Measurements from ENCODE around the gene PALD1. TPM values are rescaled to one million over a fixed set of nuclear protein-coding genes. Genes with fewer than 3 reads are reported as not detected.
A peak's percentile ranks its signal among the peaks of the same experiment; 100 is the strongest.

Gene PALD1
- total RNA-seq, 1 donor from 2014 or later: 4.1 TPM

GRCh38 chr10:70537398-70538194 is 59.0 kb downstream of the PALD1 start:
- Mint-ChIP-seq H3K4me3 (ENCODE audit: unreplicated experiment) (no peak overlapping the region), H3K27me3 (ENCODE audit: low read depth) (peaks cover 3% of the 10 kb centered on the region), H3K36me3 (ENCODE audit: low read depth) (no peaks in the 10 kb centered on the region), H3K4me1 (ENCODE audit: low read depth) (peaks cover 10% of the 10 kb centered on the region), H3K27ac (ENCODE audit: unreplicated experiment) (no peak overlapping the region), H3K9me3 (ENCODE audit: low read depth) (no peaks in the 10 kb centered on the region)
- TF ChIP-seq CTCF (IDR thresholded peaks at IDR 0.05): peak; percentile 73
- DNase-seq (ENCODE audit: low spot score): no peak

- no peaks in the 10 kb centered on the region for H3K9me3 Mint-ChIP-seq (ENCODE audit: low read depth)
- TF ChIP-seq CTCF (IDR thresholded peaks at IDR 0.05): no peak
- H3K27me3 Mint-ChIP-seq (ENCODE audit: low read depth): peaks cover 3% of the 10 kb centered on the region
- no peak overlapping the region for H3K4me3 Mint-ChIP-seq (ENCODE audit: unreplicated experiment)
- peaks cover 10% of the 10 kb centered on the region for H3K4me1 Mint-ChIP-seq (ENCODE audit: low read depth)
- H3K36me3 Mint-ChIP-seq (ENCODE audit: low read depth): no peaks in the 10 kb centered on the region
- no peak for DNase-seq (ENCODE audit: low spot score)
- H3K27ac Mint-ChIP-seq (ENCODE audit: unreplicated experiment): no peak overlapping the region
Measured at GRCh38 chr10:70538195-70538520, 59.6 kb downstream of the PALD1 start.

- peaks cover 10% of the 10 kb centered on the region for H3K4me1 Mint-ChIP-seq (ENCODE audit: low read depth)
- H3K27ac Mint-ChIP-seq (ENCODE audit: unreplicated experiment): no peak overlapping the region
- DNase-seq (ENCODE audit: low spot score): peak; percentile 77
- peaks cover 3% of the 10 kb centered on the region for H3K27me3 Mint-ChIP-seq (ENCODE audit: low read depth)
- no peaks in the 10 kb centered on the region for H3K36me3 Mint-ChIP-seq (ENCODE audit: low read depth)
- H3K4me3 Mint-ChIP-seq (ENCODE audit: unreplicated experiment): no peak overlapping the region
- no peak for TF ChIP-seq CTCF (IDR thresholded peaks at IDR 0.05)
- no peaks in the 10 kb centered on the region for H3K9me3 Mint-ChIP-seq (ENCODE audit: low read depth)
Measured at GRCh38 chr10:70538731-70539338, 60.3 kb downstream of the PALD1 start.

- no peak for TF ChIP-seq CTCF (IDR thresholded peaks at IDR 0.05)
- Mint-ChIP-seq H3K27me3 (ENCODE audit: low read depth) (peaks cover 3% of the 10 kb centered on the region), H3K36me3 (ENCODE audit: low read depth) (no peaks in the 10 kb centered on the region), H3K27ac (ENCODE audit: unreplicated experiment) (no peak overlapping the region), H3K9me3 (ENCODE audit: low read depth) (no peaks in the 10 kb centered on the region), H3K4me3 (ENCODE audit: unreplicated experiment) (no peak overlapping the region), H3K4me1 (ENCODE audit: low read depth) (peaks cover 10% of the 10 kb centered on the region)
- DNase-seq (ENCODE audit: low spot score): no peak
Measured at GRCh38 chr10:70539471-70539870, 60.9 kb downstream of the PALD1 start.

- no peak overlapping the region for H3K27ac Mint-ChIP-seq (ENCODE audit: unreplicated experiment)
- H3K4me1 Mint-ChIP-seq (ENCODE audit: low read depth): peaks cover 10% of the 10 kb centered on the region
- no peaks in the 10 kb centered on the region for H3K9me3 Mint-ChIP-seq (ENCODE audit: low read depth)
- peak; percentile 82 for TF ChIP-seq CTCF (IDR thresholded peaks at IDR 0.05)
- H3K36me3 Mint-ChIP-seq (ENCODE audit: low read depth): no peaks in the 10 kb centered on the region
- peak; percentile 77 for DNase-seq (ENCODE audit: low spot score)
- H3K4me3 Mint-ChIP-seq (ENCODE audit: unreplicated experiment): no peak overlapping the region
- H3K27me3 Mint-ChIP-seq (ENCODE audit: low read depth): peaks cover 3% of the 10 kb centered on the region
Measured at GRCh38 chr10:70540089-70540788, 61.7 kb downstream of the PALD1 start.

Measured in chondrocyte (in vitro differentiated cells).